Measurements from ENCODE around the gene ETAA1. TPM values are rescaled to one million over a fixed set of nuclear protein-coding genes. Genes with fewer than 3 reads are reported as not detected.

The ETAA1 gene
- total RNA-seq, 1 donor from 2014 or later, result 21.2 TPM

- Histone ChIP-seq H3K36me3 (ENCODE audit: control insufficient read depth, insufficient read depth, low read length) (no peaks in the 10 kb centered on the region), H3K27me3 (ENCODE audit: control insufficient read depth, insufficient read depth, low read length) (no peaks in the 10 kb centered on the region), H3K4me3 (ENCODE audit: low read depth, low read length) (no peak overlapping the region)
- DNase-seq (ENCODE audit: low read depth), result no peak
- TF ChIP-seq CTCF (IDR thresholded peaks at IDR 0.05; ENCODE audit: insufficient read depth, low read length, poor library complexity, severe bottlenecking), result no peak
Measured at GRCh38 chr2:67438337-67438736, 41.2 kb downstream of the ETAA1 start.

GRCh38 chr2:67445652-67446268 lies 48.6 kb downstream of the ETAA1 start:
- no peaks in the 10 kb centered on the region for H3K27me3 ChIP-seq (ENCODE audit: control insufficient read depth, insufficient read depth, low read length)
- H3K36me3 ChIP-seq (ENCODE audit: control insufficient read depth, insufficient read depth, low read length), result no peaks in the 10 kb centered on the region
- DNase-seq (ENCODE audit: low read depth), result no peak
- TF ChIP-seq CTCF (IDR thresholded peaks at IDR 0.05; ENCODE audit: insufficient read depth, low read length, poor library complexity, severe bottlenecking), result no peak
- H3K4me3 ChIP-seq (ENCODE audit: low read depth, low read length), result no peak overlapping the region

GRCh38 chr2:67446491-67446911 lies 49.4 kb downstream of the ETAA1 start:
- TF ChIP-seq CTCF (IDR thresholded peaks at IDR 0.05; ENCODE audit: insufficient read depth, low read length, poor library complexity, severe bottlenecking), result no peak
- H3K36me3 ChIP-seq (ENCODE audit: control insufficient read depth, insufficient read depth, low read length), result no peaks in the 10 kb centered on the region
- H3K27me3 ChIP-seq (ENCODE audit: control insufficient read depth, insufficient read depth, low read length), result no peaks in the 10 kb centered on the region
- H3K4me3 ChIP-seq (ENCODE audit: low read depth, low read length), result no peak overlapping the region
- DNase-seq (ENCODE audit: low read depth), result no peak

GRCh38 chr2:67448648-67449047 lies 51.5 kb downstream of the ETAA1 start:
- DNase-seq (ENCODE audit: low read depth), result no peak
- H3K36me3 ChIP-seq (ENCODE audit: control insufficient read depth, insufficient read depth, low read length), result no peaks in the 10 kb centered on the region
- TF ChIP-seq CTCF (IDR thresholded peaks at IDR 0.05; ENCODE audit: insufficient read depth, low read length, poor library complexity, severe bottlenecking), result no peak
- no peak overlapping the region for H3K4me3 ChIP-seq (ENCODE audit: low read depth, low read length)
- H3K27me3 ChIP-seq (ENCODE audit: control insufficient read depth, insufficient read depth, low read length), result no peaks in the 10 kb centered on the region

- H3K27me3 ChIP-seq (ENCODE audit: control insufficient read depth, insufficient read depth, low read length), result no peaks in the 10 kb centered on the region
- H3K36me3 ChIP-seq (ENCODE audit: control insufficient read depth, insufficient read depth, low read length), result no peaks in the 10 kb centered on the region
- no peak for DNase-seq (ENCODE audit: low read depth)
- TF ChIP-seq CTCF (IDR thresholded peaks at IDR 0.05; ENCODE audit: insufficient read depth, low read length, poor library complexity, severe bottlenecking), result no peak
- no peak overlapping the region for H3K4me3 ChIP-seq (ENCODE audit: low read depth, low read length)
Measured at GRCh38 chr2:67451086-67451832, 54.1 kb downstream of the ETAA1 start.
